Tibial nerve (tissue), 3 donors: Measurements from ENCODE around the gene ARHGAP15.

Source experiments
- POLR2A ChIP-seq, 2 donors: fragments of 450-650 bp; IDR thresholded peaks; one replicate each; pipeline ENCODE4 v1.6.1; 2017; ENCODE audit warnings: antibody characterized with exemption in 2 of 2, mild to moderate bottlenecking in 2 of 2, moderate library complexity in 2 of 2
- TF ChIP-seq, protein P1 (sequence below), 5 experiments: fragments of 200-600 bp in 3 of 5; fragments of 450-650 bp in 2 of 5; sonication (generic) in 3 of 5; IDR thresholded peaks; one replicate each; pipeline ENCODE4 v1.5.1; 2016 to 2019; ENCODE audit warnings: antibody characterized with exemption in 5 of 5, mild to moderate bottlenecking in 3 of 5, moderate library complexity in 2 of 5

DNA sequence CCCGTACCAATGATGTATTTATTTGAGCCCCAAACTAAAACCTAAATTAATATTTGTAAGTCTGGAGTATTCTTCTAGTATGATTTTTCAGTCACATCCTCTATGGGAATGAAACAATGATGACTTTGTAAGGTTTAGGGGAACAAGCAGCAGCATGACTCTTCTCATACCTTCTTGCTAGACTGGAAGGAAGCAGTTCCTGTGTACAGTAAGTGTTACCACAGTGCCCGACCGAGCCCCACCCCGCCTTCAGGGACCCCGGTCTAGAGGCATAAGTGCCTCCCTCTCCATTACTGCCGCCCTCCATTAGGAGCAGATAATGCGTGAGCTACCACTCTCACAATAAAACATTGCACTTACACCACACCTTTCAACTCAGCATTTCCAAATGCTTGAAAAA lies 599.3 kb downstream of the ARHGAP15 start:
- no peak for TF ChIP-seq POLR2A (IDR thresholded peaks at IDR 0.05)
- TF ChIP-seq, protein P1, sequence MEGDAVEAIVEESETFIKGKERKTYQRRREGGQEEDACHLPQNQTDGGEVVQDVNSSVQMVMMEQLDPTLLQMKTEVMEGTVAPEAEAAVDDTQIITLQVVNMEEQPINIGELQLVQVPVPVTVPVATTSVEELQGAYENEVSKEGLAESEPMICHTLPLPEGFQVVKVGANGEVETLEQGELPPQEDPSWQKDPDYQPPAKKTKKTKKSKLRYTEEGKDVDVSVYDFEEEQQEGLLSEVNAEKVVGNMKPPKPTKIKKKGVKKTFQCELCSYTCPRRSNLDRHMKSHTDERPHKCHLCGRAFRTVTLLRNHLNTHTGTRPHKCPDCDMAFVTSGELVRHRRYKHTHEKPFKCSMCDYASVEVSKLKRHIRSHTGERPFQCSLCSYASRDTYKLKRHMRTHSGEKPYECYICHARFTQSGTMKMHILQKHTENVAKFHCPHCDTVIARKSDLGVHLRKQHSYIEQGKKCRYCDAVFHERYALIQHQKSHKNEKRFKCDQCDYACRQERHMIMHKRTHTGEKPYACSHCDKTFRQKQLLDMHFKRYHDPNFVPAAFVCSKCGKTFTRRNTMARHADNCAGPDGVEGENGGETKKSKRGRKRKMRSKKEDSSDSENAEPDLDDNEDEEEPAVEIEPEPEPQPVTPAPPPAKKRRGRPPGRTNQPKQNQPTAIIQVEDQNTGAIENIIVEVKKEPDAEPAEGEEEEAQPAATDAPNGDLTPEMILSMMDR (IDR thresholded peaks at IDR 0.05) = no peak
